Tibial nerve (tissue), 4 donors: Measurements from ENCODE around the gene ZMYND11. TPM values are rescaled to one million over a fixed set of nuclear protein-coding genes. Genes with fewer than 3 reads are reported as not detected.

Source experiments
- DNase-seq, 2 donors: peaks; one replicate each; pipeline ENCODE4 v3.0.0-alpha.2; 2019; ENCODE audit warnings: low spot score in 2 of 2
- H3K27ac ChIP-seq, 4 donors: fragments of 200-600 bp; sonication (generic) in 3 of 4; one replicate each; pipeline ENCODE4 v1.5.1; 2017 to 2019; ENCODE audit warnings: mild to moderate bottlenecking in 1 of 4
- H3K27me3 ChIP-seq, 2 donors: fragments of 200-600 bp; sonication (generic) in 1 of 2; one replicate each; pipeline versions ENCODE4 v1.5.1 to v1.6.0; 2017 to 2019
- H3K36me3 ChIP-seq, 3 donors: fragments of 200-600 bp; sonication (generic); one replicate each; pipeline ENCODE4 v1.5.1; 2018 to 2019
- H3K4me1 ChIP-seq, 4 donors: fragments of 200-600 bp; sonication (generic) in 3 of 4; one replicate each; pipeline ENCODE4 v1.5.1; 2017 to 2019
- H3K4me3 ChIP-seq, 4 donors: fragments of 200-600 bp; sonication (generic) in 3 of 4; one replicate each; pipeline ENCODE4 v1.5.1; 2017 to 2019; ENCODE audit warnings: mild to moderate bottlenecking in 1 of 4, moderate library complexity in 1 of 4
- H3K9me3 ChIP-seq, 4 donors: fragments of 200-600 bp; sonication (generic) in 3 of 4; one replicate each; pipeline ENCODE4 v1.5.1; 2017 to 2019
- CTCF ChIP-seq, 5 experiments: fragments of 200-600 bp in 3 of 5; fragments of 450-650 bp in 2 of 5; sonication (generic) in 3 of 5; IDR thresholded peaks; one replicate each; pipeline ENCODE4 v1.5.1; 2016 to 2019; ENCODE audit warnings: antibody characterized with exemption in 5 of 5, mild to moderate bottlenecking in 3 of 5, moderate library complexity in 2 of 5
- EP300 ChIP-seq, 2 donors: sonication (generic); formaldehyde crosslinking; IDR thresholded peaks; one replicate each; pipeline ENCODE4 v1.6.1; 2017; ENCODE audit warnings: antibody characterized with exemption in 2 of 2, mild to moderate bottlenecking in 1 of 2
- POLR2A ChIP-seq, 2 donors: fragments of 450-650 bp; IDR thresholded peaks; one replicate each; pipeline ENCODE4 v1.6.1; 2017; ENCODE audit warnings: antibody characterized with exemption in 2 of 2, mild to moderate bottlenecking in 2 of 2, moderate library complexity in 2 of 2
- WGBS, 2 donors: methylation state at CpG; one replicate each; pipeline ENCODE4 v1.1.5; 2018; 5-methylcytosine and 5-hydroxymethylcytosine counted together
- total RNA-seq, 4 donors: library from RNA; depleted of rRNA; stranded (reverse); fragments of >200 nt; gene quantifications; one replicate each; pipeline ENCODE4 v1.1.0, GENCODE V29; 2016

The ZMYND11 gene
- total RNA-seq, 4 donors from 2014 or later: 66.3 to 80.2 (median 69.2) TPM

GRCh38 chr10:285216-285615 is 150.0 kb downstream of the ZMYND11 start:
- DNase-seq: no peak
- WGBS, 2 donors: 83% methylated on average over 15 of the region's 15 CpGs
- TF ChIP-seq EP300 (IDR thresholded peaks at IDR 0.05) (no peak), POLR2A (IDR thresholded peaks at IDR 0.05) (no peak), CTCF (IDR thresholded peaks at IDR 0.05) (no peak)
- Histone ChIP-seq H3K27ac (no peak overlapping the region), H3K4me1 (no peaks in the 10 kb centered on the region), H3K27me3 (no peaks in the 10 kb centered on the region), H3K36me3 (peaks cover 0 to 98% (median 9%) of the 10 kb centered on the region in 3 donors), H3K4me3 (no peak overlapping the region), H3K9me3 (no peaks in the 10 kb centered on the region)

- 75 to 77% methylated on average over 4 of the region's 4 CpGs for WGBS, 2 donors
- H3K27ac ChIP-seq: no peak overlapping the region
Measured at GRCh38 chr10:287026-287709, 151.9 kb downstream of the ZMYND11 start.

GRCh38 chr10:287814-288213 is 152.6 kb downstream of the ZMYND11 start:
- no peak for DNase-seq
- Histone ChIP-seq H3K36me3 (peaks cover 0 to 96% (median 9%) of the 10 kb centered on the region in 3 donors), H3K4me3 (no peak overlapping the region), H3K27me3 (no peaks in the 10 kb centered on the region), H3K9me3 (no peaks in the 10 kb centered on the region), H3K4me1 (peaks cover 0 to 1% (median 0%) of the 10 kb centered on the region in 4 donors), H3K27ac (no peak overlapping the region)
- WGBS, 2 donors: 97% methylated on average over 4 of the region's 4 CpGs
- TF ChIP-seq POLR2A (IDR thresholded peaks at IDR 0.05): no peak
- no peak for TF ChIP-seq CTCF (IDR thresholded peaks at IDR 0.05)
- no peak for TF ChIP-seq EP300 (IDR thresholded peaks at IDR 0.05)

More at GRCh38 chr10:287026-287709, 151.9 kb downstream of the ZMYND11 start:
- Histone ChIP-seq H3K4me1 (no peaks in the 10 kb centered on the region), H3K9me3 (no peaks in the 10 kb centered on the region), H3K4me3 (no peak overlapping the region), H3K36me3 (peaks cover 0 to 96% (median 9%) of the 10 kb centered on the region in 3 donors), H3K27me3 (no peaks in the 10 kb centered on the region)
- DNase-seq: no peak
- no peak for TF ChIP-seq EP300 (IDR thresholded peaks at IDR 0.05)
- TF ChIP-seq POLR2A (IDR thresholded peaks at IDR 0.05): no peak
- no peak for TF ChIP-seq CTCF (IDR thresholded peaks at IDR 0.05)

GRCh38 chr10:288316-289200 is 153.3 kb downstream of the ZMYND11 start:
- peaks cover 0 to 88% (median 9%) of the 10 kb centered on the region in 3 donors for H3K36me3 ChIP-seq
- H3K27ac ChIP-seq: no peak overlapping the region
- H3K27me3 ChIP-seq: no peaks in the 10 kb centered on the region
- no peak overlapping the region for H3K4me3 ChIP-seq
- DNase-seq: no peak
- no peak for TF ChIP-seq EP300 (IDR thresholded peaks at IDR 0.05)
- TF ChIP-seq CTCF (IDR thresholded peaks at IDR 0.05): no peak
- no peak for TF ChIP-seq POLR2A (IDR thresholded peaks at IDR 0.05)
- WGBS, 2 donors: 92 to 96% methylated on average over 27 of the region's 27 CpGs
- H3K4me1 ChIP-seq: peaks cover 0 to 8% (median 4%) of the 10 kb centered on the region in 4 donors
- H3K9me3 ChIP-seq: no peaks in the 10 kb centered on the region

- TF ChIP-seq EP300 (IDR thresholded peaks at IDR 0.05) (no peak), POLR2A (IDR thresholded peaks at IDR 0.05) (no peak), CTCF (IDR thresholded peaks at IDR 0.05) (no peak)
- Histone ChIP-seq H3K36me3 (peaks cover 0 to 78% (median 9%) of the 10 kb centered on the region in 3 donors), H3K9me3 (no peaks in the 10 kb centered on the region), H3K4me1 (peaks cover 0 to 15% (median 5%) of the 10 kb centered on the region in 4 donors), H3K4me3 (no peak overlapping the region), H3K27ac (no peak overlapping the region), H3K27me3 (no peaks in the 10 kb centered on the region)
- WGBS, 2 donors: 93 to 95% methylated on average over 8 to 9 of the region's 9 CpGs
- DNase-seq: no peak
Measured at GRCh38 chr10:289581-289980, 154.3 kb downstream of the ZMYND11 start.
